ENCODE data around the gene ASPA.
"Not testable (repeated sequence)": the region's sequence is repeated elsewhere in the genome, so short reads cannot be mapped to it uniquely, and the experiment has no call there.

ASPA gene

DNA sequence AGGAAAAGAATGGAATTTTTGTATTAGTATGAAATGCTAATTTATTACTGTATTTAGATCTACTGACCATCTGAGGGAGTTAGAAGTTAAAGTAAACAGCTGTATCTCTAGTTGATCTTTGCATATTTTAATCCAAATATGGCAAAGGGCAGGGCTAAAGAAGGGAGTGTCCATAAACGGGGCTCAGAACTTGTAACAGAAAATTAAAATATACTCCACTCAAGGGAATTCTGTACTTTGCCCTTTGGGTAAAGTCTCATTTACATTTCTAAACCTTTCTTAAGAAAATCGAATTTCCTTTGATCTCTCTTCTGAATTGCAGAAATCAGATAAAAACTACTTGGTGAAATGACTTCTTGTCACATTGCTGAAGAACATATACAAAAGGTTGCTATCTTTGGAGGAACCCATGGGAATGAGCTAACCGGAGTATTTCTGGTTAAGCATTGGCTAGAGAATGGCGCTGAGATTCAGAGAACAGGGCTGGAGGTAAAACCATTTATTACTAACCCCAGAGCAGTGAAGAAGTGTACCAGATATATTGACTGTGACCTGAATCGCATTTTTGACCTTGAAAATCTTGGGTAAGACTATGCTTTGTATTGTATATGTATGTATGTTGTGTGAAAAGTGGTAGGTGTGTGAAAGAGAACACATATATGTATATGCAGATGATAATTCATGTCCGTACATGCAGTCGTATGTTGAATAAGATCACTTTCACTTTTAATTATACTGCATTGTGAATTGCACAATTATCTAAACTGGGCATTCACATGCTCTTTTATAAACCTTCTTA is at the start of gene ASPA:
Gene ASPA (plus strand): TSS at position 186 of the 799 bp plus-strand sequence. CDS start 163 bp downstream, at position 349.
- no peak for DNase-seq

DNA sequence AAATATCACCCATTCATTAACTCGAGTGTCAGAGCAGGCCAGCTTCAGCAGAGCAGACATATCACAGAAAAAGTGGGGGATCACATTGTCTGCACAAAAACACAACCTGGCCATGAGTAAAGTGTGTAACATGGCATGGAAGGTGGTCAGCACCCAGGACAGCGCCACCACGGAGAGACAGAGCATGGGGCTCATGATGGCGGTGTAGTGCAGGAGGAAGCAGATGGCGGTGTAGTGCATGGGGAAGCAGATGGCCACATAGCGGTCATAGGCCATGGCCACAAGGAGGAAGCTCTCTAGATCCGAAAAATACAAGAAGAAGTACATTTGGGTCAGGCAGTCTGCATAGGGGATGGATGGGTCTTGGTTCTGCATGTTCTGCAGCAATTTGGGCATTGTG is 42.6 kb upstream of the ASPA start:
- not testable (repeated sequence) for DNase-seq

DNA sequence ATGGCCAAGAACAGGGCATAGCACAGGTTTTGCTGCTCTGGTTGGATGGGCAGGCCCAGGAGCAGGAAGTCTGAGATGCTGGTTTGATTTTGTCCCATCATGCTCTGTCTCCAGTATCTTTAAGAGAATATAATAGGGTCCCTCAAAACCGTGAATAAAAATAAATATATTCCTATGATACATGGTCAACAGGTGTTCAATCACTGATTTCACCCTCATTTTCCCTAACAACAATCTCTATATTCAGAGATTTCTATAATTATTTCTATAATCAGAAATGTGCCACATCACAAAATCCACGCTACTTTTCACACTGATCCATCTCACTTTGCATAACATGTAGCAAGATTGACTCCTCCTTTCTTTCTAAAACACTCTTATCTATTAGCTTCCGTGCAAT is 42.1 kb upstream of the ASPA start, which contains the start of gene OR1E2:
Gene OR1E2 (minus strand): TSS at position 101 of the 400 bp plus-strand sequence. CDS start 0 bp downstream, at position 101.
- DNase-seq, result no peak

DNA sequence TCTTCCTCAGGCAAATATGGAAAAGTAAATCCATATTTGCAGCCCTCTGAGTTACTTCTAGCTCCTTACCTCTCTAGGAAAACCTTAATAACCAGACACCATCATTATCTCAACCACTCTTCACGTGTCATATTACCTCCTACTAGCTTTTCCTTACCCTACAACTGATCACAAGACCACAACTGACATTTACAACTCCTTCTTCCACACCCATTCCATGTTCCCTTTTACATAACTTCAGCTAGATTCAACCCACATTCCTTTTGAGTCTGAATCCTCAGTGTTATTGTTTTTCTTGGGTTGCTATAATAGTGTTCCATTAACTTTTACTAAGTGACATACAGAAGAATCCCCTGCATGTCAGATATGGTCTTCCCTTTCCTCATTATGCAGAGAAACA is 37.4 kb upstream of the ASPA start:
- no peak for DNase-seq

DNA sequence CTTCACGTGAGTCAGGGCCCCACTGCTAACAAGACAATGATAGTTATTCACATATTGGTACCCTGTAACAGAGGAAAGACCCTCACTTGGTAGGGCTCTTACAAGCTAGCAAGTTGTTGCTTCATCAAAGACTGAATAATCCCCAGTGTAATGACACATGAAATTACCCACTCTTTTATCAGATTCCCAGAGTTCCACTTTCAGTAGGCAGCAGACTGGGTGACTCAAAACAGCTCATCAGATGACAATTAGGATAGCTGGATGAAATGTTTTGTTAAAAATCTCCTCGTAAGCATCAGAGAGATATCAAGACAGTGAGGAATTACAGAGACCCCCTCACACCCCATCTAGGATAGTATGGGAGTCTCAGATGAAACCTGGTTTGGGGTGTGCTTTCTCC is 35.3 kb upstream of the ASPA start:
- DNase-seq, result no peak

DNA sequence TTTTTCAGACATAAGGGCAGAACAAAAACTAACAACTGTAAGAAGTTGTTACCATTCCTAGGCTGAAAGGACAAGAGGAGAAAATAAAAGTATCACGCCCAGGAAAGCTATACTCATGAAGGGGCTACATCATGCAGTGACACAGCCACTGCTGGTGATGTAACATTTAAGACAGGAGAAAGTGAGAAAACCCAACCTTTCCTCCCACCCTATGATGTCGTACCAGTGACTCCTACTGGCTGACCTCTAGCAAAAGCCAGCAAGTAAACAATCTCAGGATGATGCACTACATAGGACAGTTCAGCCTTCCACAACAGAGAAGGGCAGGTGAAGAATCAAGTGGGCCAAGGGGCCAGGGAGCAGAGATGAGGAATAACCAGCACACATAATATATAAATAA is 28.2 kb upstream of the ASPA start:
- DNase-seq, result no peak

DNA sequence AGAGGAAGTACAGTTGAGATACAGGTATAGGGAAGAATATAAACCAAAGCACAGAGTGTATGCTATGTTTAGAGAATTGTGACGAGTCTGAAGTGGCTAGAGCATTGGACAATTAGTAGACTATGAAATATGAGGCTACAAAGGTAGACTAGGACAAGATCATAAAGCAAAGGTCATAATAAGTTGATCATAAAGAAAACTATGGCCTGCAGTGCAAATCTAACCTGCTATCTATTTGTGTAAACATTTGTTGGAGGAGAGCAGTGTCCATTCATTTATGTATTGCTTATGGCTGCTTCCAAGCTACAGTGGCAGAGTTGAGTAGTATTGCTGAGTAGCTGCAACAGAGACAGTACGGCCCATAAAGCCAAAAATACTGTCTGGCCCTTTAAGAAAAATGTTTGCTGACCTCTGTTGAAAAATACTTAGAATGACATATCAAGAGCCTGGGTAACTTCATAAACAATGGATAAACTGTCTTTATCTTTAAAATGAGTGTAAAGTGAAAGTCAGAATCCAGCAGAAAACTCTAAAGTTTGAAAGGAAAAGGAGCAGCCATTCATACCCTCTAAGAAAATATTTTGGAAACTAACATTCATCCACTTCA is 27.6 kb upstream of the ASPA start:
- DNase-seq, result no peak

DNA sequence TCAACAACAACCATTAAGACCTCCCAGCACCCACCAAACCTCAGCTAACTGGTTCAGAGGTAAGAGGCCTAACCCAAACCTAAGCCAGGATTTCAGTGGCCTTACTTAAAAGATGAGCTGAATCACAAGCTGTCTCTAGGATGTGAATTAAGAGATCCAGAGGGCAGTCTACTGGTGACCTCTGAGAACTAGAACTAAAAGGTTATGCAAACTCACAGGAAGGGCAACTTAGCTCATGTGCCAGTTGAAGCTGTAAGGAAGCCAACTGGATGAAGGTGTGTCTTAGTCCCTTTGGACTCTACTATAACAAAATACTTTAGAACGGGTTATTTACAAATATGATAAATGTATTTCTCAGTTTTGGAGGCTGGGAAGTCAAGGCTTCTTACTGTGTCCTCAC is 9.4 kb upstream of the ASPA start:
- not testable (repeated sequence) for DNase-seq

DNA sequence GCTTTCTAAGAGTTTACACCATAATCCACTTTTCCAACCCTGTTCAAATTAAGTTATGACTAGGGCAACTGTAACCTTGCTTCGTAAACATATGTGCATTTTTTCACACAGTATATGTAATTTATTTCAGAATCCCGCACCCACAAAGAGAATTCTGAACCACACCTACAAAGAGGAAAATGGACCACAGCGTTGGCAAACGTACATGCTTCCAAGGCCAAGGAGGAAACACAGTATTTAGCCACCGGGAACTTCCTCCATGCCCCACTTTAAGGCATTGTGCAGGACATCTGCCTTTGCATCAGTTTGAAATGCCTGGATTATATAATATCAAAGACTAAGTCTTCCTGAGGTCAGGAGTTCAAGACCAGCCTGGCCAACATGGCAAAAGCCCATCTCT is 6.3 kb upstream of the ASPA start:
- DNase-seq, result no peak

DNA sequence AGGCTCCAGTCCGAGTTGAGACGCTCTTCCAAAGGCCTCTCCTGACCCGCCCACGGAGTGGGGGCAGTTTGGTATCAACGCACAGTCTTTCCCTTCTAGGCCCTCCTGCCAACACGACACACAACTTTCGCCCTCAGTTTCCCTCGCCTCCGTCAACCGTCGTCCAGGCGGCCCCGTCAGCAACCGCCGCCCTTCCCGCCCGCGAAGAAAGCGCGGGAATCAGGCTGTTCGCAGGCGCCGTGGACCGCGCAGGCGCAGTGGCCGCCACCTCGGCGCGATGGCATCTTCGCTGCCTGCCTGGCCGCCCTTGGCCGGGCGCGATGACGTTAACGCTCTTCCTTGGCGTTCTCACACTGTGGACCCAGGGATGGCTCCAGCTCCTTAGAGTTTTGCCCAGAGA is 4.2 kb upstream of the ASPA start, which contains the start of gene SPATA22:
Gene SPATA22 (minus strand): TSS at position 221 of the 400 bp plus-strand sequence. CDS start 2,494 bp downstream, outside the sequence.
- DNase-seq, result no peak

DNA sequence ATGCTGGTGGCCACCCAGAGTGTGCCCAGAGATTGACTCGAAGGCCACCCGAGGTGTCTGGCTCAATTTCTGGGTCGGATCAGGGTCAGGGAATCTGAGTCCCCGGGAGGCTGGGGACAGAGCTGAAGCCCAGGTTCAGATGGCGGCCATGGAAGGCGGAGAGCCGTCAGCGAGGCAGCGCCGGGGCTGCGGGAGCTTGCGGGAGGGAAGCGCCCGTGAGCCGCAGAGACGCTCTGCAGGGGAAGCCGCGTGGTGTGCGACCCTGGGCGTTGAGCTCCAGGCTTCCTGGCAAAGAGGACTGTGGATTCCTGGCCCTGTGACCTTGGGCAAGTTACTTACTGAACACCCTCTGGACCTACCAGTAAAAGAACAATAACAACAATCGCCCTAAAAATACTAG is 3.7 kb upstream of the ASPA start:
- DNase-seq, result no peak

DNA sequence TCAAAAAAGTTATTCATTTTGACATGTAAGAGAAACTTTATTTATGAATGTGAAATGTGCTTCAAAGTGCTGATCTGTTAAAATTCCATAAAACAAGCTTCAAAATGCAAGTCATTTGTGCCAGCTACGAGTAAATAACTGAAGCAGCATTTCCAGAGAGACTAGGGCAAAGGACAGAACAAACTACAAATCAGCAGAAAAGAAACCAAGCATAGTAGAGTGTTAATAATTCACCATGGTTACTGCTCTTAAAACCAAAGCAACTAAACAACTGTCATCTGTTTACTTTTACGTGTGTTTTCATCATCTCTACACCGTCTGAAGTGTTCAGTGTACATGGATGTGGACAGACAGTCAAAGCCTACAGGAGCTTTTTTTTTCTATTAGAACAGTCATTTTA is 1.6 kb upstream of the ASPA start:
- DNase-seq, result no peak

DNA sequence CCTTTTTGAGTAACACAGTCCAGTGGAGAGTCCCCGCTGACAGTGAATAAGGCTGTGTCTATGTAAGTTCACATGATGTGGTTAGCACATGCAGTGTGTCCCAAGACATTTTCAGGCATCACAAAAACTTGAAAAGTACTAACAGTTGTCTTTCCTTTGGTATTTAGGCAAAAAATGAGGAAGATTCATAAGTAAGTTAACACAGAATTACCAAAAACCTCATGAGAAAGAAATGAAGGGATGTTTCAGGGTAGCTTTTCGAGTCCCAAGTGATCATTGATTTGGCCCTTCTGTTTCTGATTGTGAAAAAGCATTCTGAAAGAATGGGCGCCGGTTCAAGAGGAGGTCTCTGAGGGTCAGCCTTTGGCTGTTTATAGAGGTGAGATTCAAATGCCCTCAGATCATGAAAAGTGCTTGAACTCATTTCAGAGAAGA is 529 bp upstream of the ASPA start:
- DNase-seq, result no peak

DNA sequence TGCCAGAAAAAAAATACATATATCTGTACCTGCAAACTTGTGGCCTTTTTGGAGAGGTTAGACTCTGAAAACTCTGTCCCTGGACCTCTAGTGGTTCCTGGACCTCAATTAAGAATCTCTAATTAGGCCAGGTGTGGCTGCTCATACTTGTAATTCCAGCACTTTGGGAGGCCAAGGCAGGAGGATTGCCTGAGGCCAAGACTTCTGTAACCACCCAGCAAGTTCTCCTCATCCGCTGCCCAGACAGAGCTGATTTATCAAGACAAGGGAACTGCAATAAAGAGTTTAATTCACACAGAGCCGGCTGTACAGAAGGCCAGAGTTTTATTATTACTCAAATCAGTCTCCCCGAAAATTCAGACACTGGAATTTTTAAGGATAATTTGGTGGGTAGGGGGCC is 4.2 kb downstream of the ASPA start:
- DNase-seq, result no peak

DNA sequence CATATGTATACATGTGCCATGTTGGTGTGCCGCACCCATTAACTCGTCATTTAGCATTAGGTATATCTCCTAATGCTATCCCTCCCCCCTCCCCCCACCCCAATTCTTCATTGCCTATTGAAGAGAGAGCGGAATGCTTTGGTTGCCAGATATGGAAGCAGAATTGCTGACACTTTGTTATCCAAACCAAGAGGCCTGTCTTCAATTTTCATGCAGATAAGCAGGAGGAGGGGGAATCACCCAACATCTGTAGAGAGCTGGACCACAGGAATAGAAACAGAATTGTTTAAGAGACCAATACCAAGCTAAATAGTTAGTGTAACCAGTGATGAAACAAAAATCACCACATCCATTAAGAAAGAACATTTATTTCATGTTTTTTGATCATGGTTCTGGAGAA is 7.1 kb downstream of the ASPA start:
- DNase-seq, result no peak

DNA sequence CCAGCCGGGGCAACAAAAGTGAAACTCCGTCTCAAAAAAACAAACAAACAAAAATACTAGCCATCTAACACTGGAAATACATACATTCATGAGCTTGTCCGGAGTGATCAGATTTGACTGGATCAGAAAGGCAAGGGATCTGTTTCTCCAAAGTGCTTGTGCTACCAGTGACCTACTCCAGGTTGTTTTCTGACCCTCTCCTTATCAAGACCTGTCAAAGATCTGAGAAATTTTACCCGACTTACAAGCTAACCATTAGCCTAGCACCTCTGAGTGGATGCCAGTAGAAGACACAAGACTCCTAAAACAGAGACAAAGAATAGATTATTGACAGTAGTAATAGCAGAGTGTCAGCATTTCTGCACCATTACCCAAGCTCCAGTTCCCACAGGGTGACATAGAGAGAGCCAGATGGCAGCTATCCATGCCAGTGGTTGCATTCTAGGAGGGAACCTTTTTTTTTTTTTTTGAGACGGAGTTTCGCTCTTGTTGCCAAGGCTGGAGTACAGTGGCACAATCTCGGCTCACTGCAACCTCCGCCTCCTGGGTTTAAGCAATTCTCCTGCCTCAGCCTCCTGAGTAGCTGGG is 9.8 kb downstream of the ASPA start:
- no peak for DNase-seq

DNA sequence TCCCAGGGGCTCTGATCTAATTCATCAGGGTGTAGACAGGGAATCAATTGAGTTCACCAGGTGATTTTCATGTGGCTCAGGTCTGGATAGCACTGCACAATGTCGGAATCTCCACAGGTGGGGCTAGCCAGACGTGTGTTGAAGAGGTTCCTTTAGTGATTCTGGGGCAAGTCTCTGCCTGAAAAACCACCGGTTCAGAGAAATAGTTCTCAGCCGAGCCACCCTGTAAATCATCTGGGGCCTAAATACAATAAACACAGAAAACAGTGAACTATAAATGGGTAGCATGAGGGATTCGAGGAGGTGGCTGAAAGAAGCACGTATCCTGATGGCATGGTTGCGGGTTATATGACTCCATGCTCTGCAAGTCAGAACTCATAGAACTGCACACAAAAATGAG is 21.3 kb downstream of the ASPA start:
- DNase-seq, result no peak

DNA sequence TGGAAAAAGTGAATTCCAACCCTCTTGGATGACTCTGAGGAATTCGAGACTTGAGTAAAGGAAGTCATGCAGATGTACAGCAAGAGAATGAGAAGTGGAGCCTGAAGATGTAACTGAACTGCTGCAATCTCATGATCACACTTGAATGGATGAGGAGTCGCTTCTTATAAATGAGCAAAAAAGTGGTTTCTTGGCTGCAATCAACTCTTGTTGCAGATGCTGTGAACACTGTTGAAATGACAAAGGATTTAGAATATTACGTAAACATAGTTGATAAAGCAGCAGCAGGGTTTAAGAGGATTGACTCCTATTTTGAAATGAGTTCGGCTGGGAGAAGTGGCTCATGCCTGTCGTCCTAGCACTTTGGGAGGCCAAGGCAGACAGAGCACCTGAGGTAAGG is 25.5 kb downstream of the ASPA start:
- DNase-seq, result no peak

DNA sequence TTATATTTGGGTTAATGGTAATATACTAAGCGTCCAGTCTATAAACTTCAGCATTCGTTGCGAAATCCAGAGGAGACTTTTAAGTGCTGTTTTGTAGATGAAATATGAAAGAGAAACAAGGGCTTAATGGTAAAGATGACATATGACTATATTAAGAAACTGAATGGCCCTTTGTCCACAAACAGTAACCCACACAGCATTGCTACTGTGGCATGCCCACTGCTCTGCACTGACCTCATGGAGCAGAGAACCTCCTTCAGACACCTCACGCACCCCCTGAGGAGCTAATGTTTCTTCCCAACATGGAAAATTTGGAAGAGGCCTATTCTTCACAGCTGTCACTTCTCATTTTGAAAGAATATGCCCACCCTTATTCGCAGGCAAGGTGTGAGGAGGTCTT is 26.7 kb downstream of the ASPA start:
- no peak for DNase-seq

DNA sequence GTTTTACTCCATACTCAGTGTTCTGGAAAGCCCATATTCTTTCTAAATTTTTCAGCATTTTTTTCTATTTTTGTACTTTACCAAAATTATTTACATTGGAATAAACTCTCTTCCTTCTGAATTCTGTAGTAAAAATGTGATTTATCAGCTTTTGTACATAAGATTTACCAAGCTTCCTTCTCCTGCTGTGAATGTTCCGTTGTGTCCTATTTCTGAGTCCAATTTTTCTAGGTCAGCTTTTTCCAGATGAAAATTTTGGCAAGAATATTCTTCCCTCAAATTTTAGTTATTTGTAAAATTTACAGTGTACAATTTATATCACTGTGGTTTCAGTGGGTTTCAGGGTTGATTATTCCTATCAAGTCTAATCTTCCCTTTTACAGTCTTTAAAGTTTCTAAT is 27.5 kb downstream of the ASPA start:
- no peak for DNase-seq

DNA sequence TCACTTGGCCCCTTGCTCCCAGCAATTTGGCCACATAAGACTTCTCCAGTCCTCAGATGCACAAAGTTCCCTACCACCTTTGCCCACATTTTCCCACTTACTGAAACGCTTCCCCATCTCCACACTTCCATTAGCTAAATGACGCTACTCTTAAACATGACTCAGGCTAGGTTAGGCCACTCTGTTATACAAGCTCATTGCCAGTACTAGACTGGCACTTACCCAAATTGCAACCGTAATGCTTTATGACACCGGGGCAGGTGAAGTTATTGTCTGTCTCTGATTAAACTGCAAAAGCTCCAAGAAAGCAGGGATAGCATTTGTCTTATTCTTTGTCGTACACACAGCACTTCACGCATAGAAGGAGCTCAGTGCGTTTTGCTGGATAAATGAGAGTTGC is 29.2 kb downstream of the ASPA start:
- DNase-seq, result no peak

DNA sequence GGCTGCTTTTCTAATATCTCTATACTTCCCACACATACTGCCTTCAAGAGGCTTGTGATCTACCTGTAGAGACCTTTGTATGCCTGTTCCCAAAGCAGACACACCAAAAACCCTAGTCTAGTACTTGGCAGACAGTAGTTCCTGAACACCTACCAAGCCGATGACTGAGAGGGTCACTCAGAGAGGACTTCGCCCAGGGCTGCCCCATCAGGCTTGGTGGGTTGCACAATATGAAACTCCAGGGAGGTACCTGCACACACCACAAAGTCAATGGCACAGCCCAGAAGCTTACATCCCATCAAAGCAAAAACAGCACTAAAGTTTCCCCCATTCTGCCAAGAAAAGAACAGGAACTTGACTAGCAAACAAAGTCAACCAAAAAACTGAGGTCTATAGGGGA is 30.3 kb downstream of the ASPA start:
- DNase-seq, result no peak

DNA sequence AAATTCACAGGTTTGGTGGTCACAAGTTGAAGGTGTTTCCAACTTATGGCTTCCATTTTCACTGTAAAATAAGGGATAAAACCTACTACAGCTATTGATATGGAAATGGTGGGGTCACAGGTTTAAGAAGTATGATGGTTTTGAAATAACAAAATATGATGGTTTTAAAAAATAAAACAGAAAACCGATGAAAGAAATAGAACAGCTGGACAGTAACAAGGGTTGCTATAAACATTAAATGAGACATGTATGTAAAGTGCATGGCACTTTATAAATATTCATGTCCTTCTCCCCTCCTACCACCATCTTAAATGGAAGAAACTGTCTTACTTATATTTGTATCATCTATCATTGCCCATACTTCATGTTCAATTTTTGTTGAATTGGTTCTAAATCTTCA is 31.3 kb downstream of the ASPA start:
- no peak for DNase-seq

DNA sequence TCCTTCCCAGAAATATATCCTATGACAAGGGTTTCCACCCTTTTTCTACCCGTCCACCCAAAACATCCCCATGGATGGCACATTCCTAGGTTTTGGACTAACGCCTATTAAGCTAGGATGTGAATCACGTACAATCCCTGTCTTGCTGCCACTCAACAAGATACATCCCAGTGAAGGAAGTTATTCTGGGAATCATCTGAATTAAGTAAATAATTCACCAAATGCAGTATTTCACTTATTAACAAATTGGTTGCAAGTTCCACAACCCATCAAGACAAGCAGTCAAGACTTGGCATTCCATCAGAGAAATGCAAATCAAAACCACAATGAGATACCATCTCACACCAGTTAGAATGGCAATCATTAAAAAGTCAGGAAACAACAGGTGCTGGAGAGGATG is 32.1 kb downstream of the ASPA start:
- DNase-seq, result no peak

Measured in NCI-H2107 (cell line).